HEK293 (cell line): ENCODE data around the gene FCHO1.

Source experiments
- CTCF ChIA-PET: fragments of 350-600 bp; formaldehyde crosslinking; extraction: SDS; loops from one replicate; lab custom pipeline; 2021; ENCODE audit warnings: antibody characterized with exemption; lab: Yijun Ruan, JAX
- POLR2A ChIA-PET: fragments of 300-600 bp; formaldehyde crosslinking; extraction: SDS; loops from one replicate; lab custom pipeline; 2020; ENCODE audit warnings: antibody characterized with exemption, inconsistent platforms; lab: Yijun Ruan, JAX
- H3K27ac ChIP-seq: fragments of 200-500 bp; sonication (Bioruptor generic); 2 replicates; pipeline ENCODE4 v1.5.1; 2014; ENCODE audit warnings: low read depth, low read length, control low read depth, inconsistent platforms; ENCODE audit errors: extremely low read depth
- H3K36me3 ChIP-seq, 2 experiments: fragments of 200-500 bp in 1 of 2; sonication (Bioruptor generic) in 1 of 2; 1 replicate in 1 of 2; 2 replicates in 1 of 2; pipeline ENCODE4 v1.5.1; 2014 to 2017; ENCODE audit warnings: inconsistent platforms in 2 of 2, low read length in 2 of 2; ENCODE audit not compliant: control insufficient read depth in 2 of 2, insufficient read depth in 1 of 2
- H3K4me1 ChIP-seq: fragments of 200-500 bp; sonication (Bioruptor generic); 2 replicates; pipeline ENCODE4 v1.5.1; 2014; ENCODE audit warnings: mild to moderate bottlenecking, low read length, inconsistent platforms; ENCODE audit not compliant: control insufficient read depth, insufficient read depth
- H3K4me3 ChIP-seq: 2 replicates; pipeline ENCODE4 v1.5.1; 2011; ENCODE audit warnings: low read depth, mild to moderate bottlenecking, control low read depth, low read length, moderate library complexity
- H3K9me3 ChIP-seq: fragments of 200-500 bp; sonication (Bioruptor generic); 2 replicates; pipeline ENCODE4 v1.5.1; 2014; ENCODE audit warnings: low read depth, low read length, inconsistent platforms; ENCODE audit not compliant: control insufficient read depth, insufficient read depth
- EGR2 ChIP-seq: fragments of 450-650 bp; formaldehyde crosslinking; IDR thresholded peaks from 2 replicates; pipeline ENCODE4 v1.5.1; 2016; ENCODE audit warnings: low read depth, missing biosample characterization, missing genetic modification characterization
- KLF10 ChIP-seq: fragments of 450-650 bp; IDR thresholded peaks from 2 replicates; pipeline ENCODE4 v1.5.1; 2018; ENCODE audit warnings: missing biosample characterization, mild to moderate bottlenecking, missing genetic modification characterization
- PRDM6 ChIP-seq: fragments of 450-650 bp; formaldehyde crosslinking; IDR thresholded peaks from 2 replicates; pipeline ENCODE4 v1.5.1; 2017; ENCODE audit warnings: missing biosample characterization, missing genetic modification characterization
- REST ChIP-seq: fragments of 450-650 bp; formaldehyde crosslinking; IDR thresholded peaks from 2 replicates; pipeline ENCODE4 v1.5.1; 2016; ENCODE audit warnings: missing biosample characterization, missing genetic modification characterization
- SP2 ChIP-seq: fragments of 450-650 bp; formaldehyde crosslinking; IDR thresholded peaks from 2 replicates; pipeline ENCODE4 v1.5.1; 2016; ENCODE audit warnings: missing biosample characterization, missing genetic modification characterization
- SP3 ChIP-seq: fragments of 450-650 bp; formaldehyde crosslinking; IDR thresholded peaks from 2 replicates; pipeline ENCODE4 v1.5.1; 2016; ENCODE audit warnings: missing biosample characterization, missing genetic modification characterization
- SP7 ChIP-seq: fragments of 450-650 bp; formaldehyde crosslinking; IDR thresholded peaks from 2 replicates; pipeline ENCODE4 v1.5.1; 2016; ENCODE audit warnings: missing biosample characterization, missing genetic modification characterization
- YY1 ChIP-seq: fragments of 450-650 bp; formaldehyde crosslinking; IDR thresholded peaks from 2 replicates; pipeline ENCODE4 v1.5.1; 2018; ENCODE audit warnings: missing biosample characterization, missing genetic modification characterization
- ZBTB1 ChIP-seq: fragments of 450-650 bp; formaldehyde crosslinking; IDR thresholded peaks from 2 replicates; pipeline ENCODE4 v1.5.1; 2016; ENCODE audit warnings: missing biosample characterization, missing genetic modification characterization
- ZBTB17 ChIP-seq: fragments of 450-650 bp; formaldehyde crosslinking; IDR thresholded peaks from 2 replicates; pipeline ENCODE4 v1.5.1; 2016; ENCODE audit warnings: missing biosample characterization, missing genetic modification characterization
- ZBTB20 ChIP-seq: fragments of 450-650 bp; formaldehyde crosslinking; IDR thresholded peaks from 2 replicates; pipeline ENCODE4 v1.5.1; 2016; ENCODE audit warnings: missing biosample characterization, missing genetic modification characterization
- ZFP41 ChIP-seq: fragments of 450-650 bp; formaldehyde crosslinking; IDR thresholded peaks from 2 replicates; pipeline ENCODE4 v1.5.1; 2016; ENCODE audit warnings: missing biosample characterization, missing genetic modification characterization, borderline replicate concordance
- ZIC2 ChIP-seq: fragments of 450-650 bp; formaldehyde crosslinking; IDR thresholded peaks from 2 replicates; pipeline ENCODE4 v1.5.1; 2016; ENCODE audit warnings: missing biosample characterization, missing genetic modification characterization
- ZNF155 ChIP-seq: fragments of 450-650 bp; formaldehyde crosslinking; IDR thresholded peaks from 2 replicates; pipeline ENCODE4 v1.5.1; 2016; ENCODE audit warnings: missing biosample characterization, missing genetic modification characterization
- ZNF2 ChIP-seq: fragments of 450-650 bp; formaldehyde crosslinking; IDR thresholded peaks from 2 replicates; pipeline ENCODE4 v1.5.1; 2016; ENCODE audit warnings: missing biosample characterization, missing genetic modification characterization
- ZNF292 ChIP-seq: fragments of 450-650 bp; formaldehyde crosslinking; IDR thresholded peaks from 2 replicates; pipeline ENCODE4 v1.5.1; 2016; ENCODE audit warnings: low read depth, missing biosample characterization, missing genetic modification characterization, borderline replicate concordance
- ZNF335 ChIP-seq: fragments of 450-650 bp; formaldehyde crosslinking; conservative IDR thresholded peaks from 2 replicates; pipeline ENCODE4 v1.5.1; 2016; ENCODE audit warnings: missing biosample characterization, missing genetic modification characterization
- ZNF416 ChIP-seq: fragments of 450-650 bp; formaldehyde crosslinking; IDR thresholded peaks from 2 replicates; pipeline ENCODE4 v1.5.1; 2016; ENCODE audit warnings: missing biosample characterization, missing genetic modification characterization
- ZNF510 ChIP-seq: fragments of 450-650 bp; formaldehyde crosslinking; IDR thresholded peaks from 2 replicates; pipeline ENCODE4 v1.5.1; 2018; ENCODE audit warnings: mild to moderate bottlenecking, missing genetic modification characterization, missing biosample characterization; ENCODE audit not compliant: insufficient replicate concordance
- ZNF561 ChIP-seq: fragments of 450-650 bp; IDR thresholded peaks from 2 replicates; pipeline ENCODE4 v1.5.1; 2018; ENCODE audit warnings: missing biosample characterization, missing genetic modification characterization, borderline replicate concordance
- ZNF600 ChIP-seq: fragments of 450-650 bp; formaldehyde crosslinking; IDR thresholded peaks from 2 replicates; pipeline ENCODE4 v1.5.1; 2016; ENCODE audit warnings: missing biosample characterization, missing genetic modification characterization
- ZNF629 ChIP-seq: fragments of 450-650 bp; formaldehyde crosslinking; IDR thresholded peaks from 2 replicates; pipeline ENCODE4 v1.5.1; 2017; ENCODE audit warnings: missing biosample characterization, missing genetic modification characterization
- ZNF654 ChIP-seq: fragments of 450-650 bp; formaldehyde crosslinking; IDR thresholded peaks from 2 replicates; pipeline ENCODE4 v1.5.1; 2016; ENCODE audit warnings: low read depth, missing biosample characterization, missing genetic modification characterization
- ZNF660 ChIP-seq: fragments of 450-650 bp; IDR thresholded peaks from 2 replicates; pipeline ENCODE4 v1.5.1; 2018; ENCODE audit warnings: missing biosample characterization, mild to moderate bottlenecking, missing genetic modification characterization
- ZNF692 ChIP-seq: fragments of 450-650 bp; formaldehyde crosslinking; IDR thresholded peaks from 2 replicates; pipeline ENCODE4 v1.5.1; 2016; ENCODE audit warnings: missing biosample characterization, missing genetic modification characterization
- ZNF707 ChIP-seq: fragments of 450-650 bp; formaldehyde crosslinking; IDR thresholded peaks from 2 replicates; pipeline ENCODE4 v1.5.1; 2016; ENCODE audit warnings: missing biosample characterization, missing genetic modification characterization
- ZNF76 ChIP-seq: fragments of 450-650 bp; formaldehyde crosslinking; IDR thresholded peaks from 2 replicates; pipeline ENCODE4; 2016; ENCODE audit warnings: low read depth, missing biosample characterization, missing genetic modification characterization, borderline replicate concordance
- ZNF768 ChIP-seq: fragments of 450-650 bp; formaldehyde crosslinking; IDR thresholded peaks from 2 replicates; pipeline ENCODE4 v1.5.1; 2018; ENCODE audit warnings: missing biosample characterization, mild to moderate bottlenecking, missing genetic modification characterization

FCHO1 gene

GRCh38 chr19:17766543-17767131 lies 15.4 kb downstream of the FCHO1 start (continued):
- TF ChIP-seq ZNF335, result peak; percentile 97
- peak; percentile 63; the same call in 1 of the 2 replicates for TF ChIP-seq ZNF561 (tag by site-specific recombination)
- TF ChIP-seq ZNF510 (tag by site-specific recombination), result no peak
- TF ChIP-seq SP3, result no peak
- TF ChIP-seq ZNF2, result peak; percentile 61; the same call in 1 of the 2 replicates
- peak; percentile 31; the same call in 1 of the 2 replicates for TF ChIP-seq ZIC2 (tag by site-specific recombination)
- TF ChIP-seq SP2 (tag by site-specific recombination), result peak; percentile 37; the same call in 1 of the 2 replicates
- TF ChIP-seq ZNF629 (tag by site-specific recombination), result 0 out of 2 replicates have a peak, but pooled peaks have one; percentile 52
- peak; percentile 70; the same call in 1 of the 2 replicates for TF ChIP-seq EGR2 (tag by site-specific recombination)
- peak; percentile 46; the same call in 1 of the 2 replicates for TF ChIP-seq ZNF692
- TF ChIP-seq YY1 (tag by site-specific recombination), result no peak
- TF ChIP-seq ZNF768 (tag by site-specific recombination), result no peak
- TF ChIP-seq ZBTB20 (tag by site-specific recombination), result no peak
- TF ChIP-seq ZNF600 (tag by site-specific recombination), result peak; percentile 40
- TF ChIP-seq ZBTB17 (tag by site-specific recombination), result peak; percentile 57
- peak; percentile 43; the same call in 1 of the 2 replicates for TF ChIP-seq SP7
- TF ChIP-seq ZNF76 (tag by site-specific recombination), result no peak
- no peak for TF ChIP-seq ZBTB1

- H3K4me1 ChIP-seq, result no peaks in the 10 kb centered on the region
- H3K9me3 ChIP-seq, result no peaks in the 10 kb centered on the region
- no peak overlapping the region for H3K27ac ChIP-seq
- POLR2A ChIA-PET, result interaction anchor here (0.6 to 0.8 kb wide), 3 partner anchors 43 to 211 kb away, joined by 3 to 7 read pairs (median 5); no protein-coding TSS in a partner anchor
- H3K36me3 ChIP-seq, result no peaks in the 10 kb centered on the region
- no peak overlapping the region for H3K4me3 ChIP-seq
- CTCF ChIA-PET, result interaction anchor here (0.5 to 3.6 kb wide), 22 partner anchors 7 to 542 kb away, joined by 3 to 46 read pairs (median 6); partner anchors contain the start of genes MAP1S, PGLS and RPL18A
- TF ChIP-seq PRDM6 (tag by site-specific recombination), result no peak
- TF ChIP-seq ZNF292, result no peak
- no peak for TF ChIP-seq ZNF660 (tag by site-specific recombination)
- no peak for TF ChIP-seq ZNF155 (tag by site-specific recombination)
- TF ChIP-seq REST, result no peak
- no peak for TF ChIP-seq ZFP41 (tag by site-specific recombination)
- TF ChIP-seq ZNF416 (tag by site-specific recombination), result no peak
- TF ChIP-seq KLF10, result no peak
- no peak for TF ChIP-seq ZNF707 (tag by site-specific recombination)
- no peak for TF ChIP-seq ZNF654 (tag by site-specific recombination)
Observed at GRCh38 chr19:17767559-17767958, 16.3 kb downstream of the FCHO1 start.
